ENCODE data around the gene LUC7L.

DNA sequence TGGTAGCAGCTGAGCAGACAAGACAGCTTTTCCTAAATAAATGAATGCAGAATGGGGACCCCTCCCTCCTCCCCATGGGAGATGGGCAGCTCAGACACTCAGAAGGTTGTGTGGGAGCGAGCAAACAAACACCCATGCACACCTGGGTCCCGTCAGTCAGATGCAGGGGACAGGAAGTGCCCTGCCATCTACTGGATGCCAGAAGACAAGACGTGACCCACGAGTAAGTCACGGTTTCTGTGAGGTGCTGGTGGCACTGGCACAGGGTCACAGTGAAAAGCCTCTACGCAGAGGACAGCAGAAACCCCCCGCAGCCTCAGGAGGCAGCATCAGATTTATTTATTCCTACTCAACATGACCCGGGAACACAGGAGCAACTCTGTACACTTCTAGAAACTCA lies 40.6 kb downstream of the LUC7L start:
- no peak for TF ChIP-seq CTCF (IDR thresholded peaks at IDR 0.05; ENCODE audit: low read depth, low read length)
- TF ChIP-seq POLR2A (IDR thresholded peaks at IDR 0.05; ENCODE audit: extremely low read depth, insufficient read length): no peak
